Karpas-422 (cell line): ENCODE measurements around the gene GALNT6. TPM values are rescaled to one million over a fixed set of nuclear protein-coding genes. Genes with fewer than 3 reads are reported as not detected.

ENCODE experiments used
- DNase-seq: peaks from one replicate; pipeline ENCODE4 v3.0.0-alpha.2; 2015
- H2AFZ ChIP-seq: fragments of 200-600 bp; sonication (generic); 2 replicates; pipeline ENCODE4 v1.6.1; 2014; ENCODE audit warnings: antibody characterized with exemption, low read length, mixed read lengths
- H3K27ac ChIP-seq: fragments of 200-600 bp; sonication (generic); 2 replicates; pipeline ENCODE4 v1.5.1; 2014; ENCODE audit warnings: mild to moderate bottlenecking, low read length, moderate library complexity
- H3K27me3 ChIP-seq: fragments of 200-600 bp; sonication (generic); 2 replicates; pipeline ENCODE4 v1.6.1; 2014; ENCODE audit warnings: low read length, mixed read lengths
- H3K36me3 ChIP-seq: fragments of 200-600 bp; sonication (generic); 2 replicates; pipeline ENCODE4 v1.6.1; 2014; ENCODE audit warnings: low read length, mixed read lengths; ENCODE audit not compliant: insufficient read depth
- H3K4me1 ChIP-seq: fragments of 200-600 bp; sonication (generic); 2 replicates; pipeline ENCODE4 v1.6.1; 2014; ENCODE audit warnings: mild to moderate bottlenecking, low read length, mixed read lengths
- H3K4me2 ChIP-seq: fragments of 200-600 bp; sonication (generic); 2 replicates; pipeline ENCODE4 v1.6.1; 2014; ENCODE audit warnings: low read length, low read depth, mild to moderate bottlenecking; ENCODE audit not compliant: poor library complexity, severe bottlenecking
- H3K4me3 ChIP-seq: fragments of 200-600 bp; sonication (generic); 2 replicates; pipeline ENCODE4 v1.5.1; 2014; ENCODE audit warnings: mild to moderate bottlenecking, antibody characterized with exemption, low read length, mixed read lengths
- H3K79me2 ChIP-seq: fragments of 200-600 bp; sonication (generic); 2 replicates; pipeline ENCODE4 v1.6.1; 2014; ENCODE audit warnings: mild to moderate bottlenecking, low read length, mixed read lengths
- H3K9ac ChIP-seq: fragments of 200-600 bp; sonication (generic); 2 replicates; pipeline ENCODE4 v1.6.0; 2014; ENCODE audit warnings: low read length
- H3K9me2 ChIP-seq: fragments of 200-600 bp; sonication (generic), shearing (Covaris generic); replicated peaks from 2 replicates; pipeline ENCODE4 v1.6.0; 2014; ENCODE audit warnings: mild to moderate bottlenecking, low read length, moderate library complexity; ENCODE audit not compliant: insufficient read depth
- H3K9me3 ChIP-seq: fragments of 300-700, 200-600 bp; sonication (generic); 2 replicates; pipeline ENCODE4 v1.6.1; 2014; ENCODE audit warnings: low read length, mixed read lengths
- H4K20me1 ChIP-seq: fragments of 200-600 bp; sonication (generic); 2 replicates; pipeline ENCODE4 v1.6.1; 2014; ENCODE audit warnings: mild to moderate bottlenecking, antibody characterized with exemption, low read length, low read depth; ENCODE audit not compliant: insufficient read depth
- total RNA-seq: library from RNA; depleted of rRNA; stranded (reverse); fragments of >200 nt; shearing (Covaris generic); gene quantifications from 2 replicates; pipeline ENCODE4 v1.2.3, GENCODE V29; 2014; ENCODE audit warnings: low replicate concordance

The GALNT6 gene
- total RNA-seq, 1 experiment from 2014 or later = 9.1 TPM

GRCh38 chr12:51424662-51425539, 33.7 kb upstream of the GALNT6 start, which contains the start of gene SLC4A8:
Gene SLC4A8, plus strand, starts transcription at chr12:51424831. Its CDS starts 157 bp downstream, at chr12:51424988.
- H3K79me2 ChIP-seq = no peaks in the 10 kb centered on the region
- H2AFZ ChIP-seq = peak within 1 kb of the TSS; percentile 95
- H3K27me3 ChIP-seq = no peaks in the 10 kb centered on the region
- H3K9ac ChIP-seq = peak within 1 kb of the TSS; percentile 68
- no peaks in the 10 kb centered on the region for H3K9me3 ChIP-seq
- H3K27ac ChIP-seq = no peak within 1 kb of the TSS
- H3K4me3 ChIP-seq = peak within 1 kb of the TSS; percentile 64
- no peaks in the 10 kb centered on the region for H3K9me2 ChIP-seq
- peak within 1 kb of the TSS; percentile 65 for H3K4me2 ChIP-seq
- H4K20me1 ChIP-seq = peaks cover 2% of the 10 kb centered on the region; the same call in 1 of the 2 replicates
- H3K36me3 ChIP-seq = no peaks in the 10 kb centered on the region
- H3K4me1 ChIP-seq = peaks cover 16% of the 10 kb centered on the region
- DNase-seq = peak; percentile 93

DNA sequence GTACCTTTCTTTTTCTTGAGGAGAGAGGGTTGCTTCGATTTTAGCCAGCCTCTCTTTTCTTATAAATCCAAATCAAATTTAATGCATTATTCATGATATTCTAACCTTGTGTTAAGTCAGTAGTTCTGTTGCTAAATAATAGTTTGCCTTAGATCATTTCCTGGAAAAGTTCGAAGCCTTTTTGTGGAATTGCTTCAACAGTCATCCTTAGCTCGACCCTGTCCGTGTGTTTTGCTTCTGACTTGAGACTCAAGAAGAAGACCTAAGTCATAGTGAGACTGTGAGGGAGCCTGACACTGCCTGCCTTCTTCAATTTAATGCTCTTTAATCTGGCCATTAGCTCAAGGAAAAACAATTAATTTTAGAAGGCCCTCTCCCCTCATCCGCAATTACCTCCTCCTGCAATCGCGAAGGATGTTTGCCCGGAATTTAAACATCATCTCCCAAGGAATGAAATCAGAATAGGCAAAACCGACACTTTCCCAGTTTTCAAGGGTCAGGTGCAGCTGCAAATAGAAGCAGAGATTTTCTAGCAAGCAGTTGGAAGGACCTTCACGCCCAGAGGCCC, 33.0 kb upstream of the GALNT6 start:
- Histone ChIP-seq H3K9me3 (no peaks in the 10 kb centered on the region), H3K36me3 (no peaks in the 10 kb centered on the region), H3K27me3 (no peaks in the 10 kb centered on the region), H3K9ac (peak overlapping the region; percentile 68), H3K27ac (no peak overlapping the region), H4K20me1 (peaks cover 2% of the 10 kb centered on the region; the same call in 1 of the 2 replicates), H3K4me1 (peaks cover 16% of the 10 kb centered on the region), H3K4me2 (peak overlapping the region; percentile 65), H2AFZ (peak overlapping the region; percentile 95; the same call in 1 of the 2 replicates), H3K79me2 (no peaks in the 10 kb centered on the region), H3K9me2 (no peaks in the 10 kb centered on the region), H3K4me3 (peak overlapping the region; percentile 64)
- DNase-seq = no peak

- Histone ChIP-seq H3K9me3 (no peaks in the 10 kb centered on the region), H3K36me3 (no peaks in the 10 kb centered on the region), H2AFZ (no peak overlapping the region), H3K4me2 (no peak overlapping the region), H3K79me2 (no peaks in the 10 kb centered on the region), H3K4me3 (no peak overlapping the region), H3K27me3 (no peaks in the 10 kb centered on the region), H3K9me2 (no peaks in the 10 kb centered on the region), H4K20me1 (peaks cover 2% of the 10 kb centered on the region; the same call in 1 of the 2 replicates), H3K27ac (no peak overlapping the region), H3K4me1 (peaks cover 16% of the 10 kb centered on the region), H3K9ac (no peak overlapping the region)
- peak; percentile 80 for DNase-seq
Measured at GRCh38 chr12:51421266-51421884, 30.2 kb upstream of the GALNT6 start.

DNA sequence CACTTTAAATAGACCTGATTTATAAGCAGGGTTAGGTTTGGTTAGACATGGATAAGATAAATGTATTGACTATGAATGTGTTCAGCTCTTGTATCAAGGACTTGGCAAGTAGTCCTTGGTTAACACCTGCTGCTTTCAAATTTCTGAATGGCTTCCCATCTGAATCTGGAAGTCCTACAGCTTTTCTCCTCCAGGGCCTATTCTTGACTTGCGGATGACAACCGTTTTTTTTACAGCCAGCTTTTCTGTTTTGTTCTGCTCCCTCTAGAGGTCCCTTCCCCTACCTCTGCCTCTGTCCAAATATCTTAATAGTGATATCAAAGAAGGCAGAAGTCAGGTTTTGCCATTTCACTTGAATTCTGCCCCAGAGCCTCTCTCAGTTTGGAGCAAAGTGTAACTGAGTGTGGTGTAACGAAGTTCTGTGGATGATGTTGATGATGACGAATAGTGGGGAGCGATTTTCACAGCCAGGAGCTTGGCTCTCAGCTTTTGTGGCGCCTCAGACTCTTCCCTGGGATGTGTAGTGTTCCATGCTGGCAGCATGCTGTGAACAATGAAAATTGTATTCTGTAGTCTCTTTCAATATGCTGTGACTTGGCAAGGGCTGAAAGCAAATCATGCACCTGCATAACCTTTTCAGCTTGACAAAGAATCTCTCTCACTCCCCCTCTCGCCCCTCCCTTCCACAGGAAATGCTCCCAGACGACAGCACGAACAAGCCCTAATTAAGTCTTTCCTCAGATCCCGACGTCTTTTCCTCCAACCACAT, 28.4 kb upstream of the GALNT6 start:
- H3K27me3 ChIP-seq = no peaks in the 10 kb centered on the region
- DNase-seq = no peak
- H3K79me2 ChIP-seq = no peaks in the 10 kb centered on the region

GRCh38 chr12:51417826-51418225, 26.6 kb upstream of the GALNT6 start:
- no peaks in the 10 kb centered on the region for H4K20me1 ChIP-seq
- no peak overlapping the region for H3K4me2 ChIP-seq
- H3K27me3 ChIP-seq = no peaks in the 10 kb centered on the region
- H3K79me2 ChIP-seq = no peaks in the 10 kb centered on the region
- no peak overlapping the region for H3K9ac ChIP-seq
- H3K4me3 ChIP-seq = no peak overlapping the region
- no peak for DNase-seq
- no peak overlapping the region for H3K27ac ChIP-seq
- H3K36me3 ChIP-seq = no peaks in the 10 kb centered on the region
- H2AFZ ChIP-seq = no peak overlapping the region
- H3K9me2 ChIP-seq = no peaks in the 10 kb centered on the region
- no peaks in the 10 kb centered on the region for H3K4me1 ChIP-seq
- no peaks in the 10 kb centered on the region for H3K9me3 ChIP-seq

More for the DNA sequence above, 28.4 kb upstream of the GALNT6 start:
- H3K9me3 ChIP-seq = no peaks in the 10 kb centered on the region
- no peaks in the 10 kb centered on the region for H3K36me3 ChIP-seq
- H3K9ac ChIP-seq = no peak overlapping the region
- no peak overlapping the region for H2AFZ ChIP-seq
- peaks cover 7% of the 10 kb centered on the region for H3K4me1 ChIP-seq
- no peak overlapping the region for H3K4me2 ChIP-seq
- no peak overlapping the region for H3K4me3 ChIP-seq
- H4K20me1 ChIP-seq = peaks cover 2% of the 10 kb centered on the region; the same call in 1 of the 2 replicates
- no peaks in the 10 kb centered on the region for H3K9me2 ChIP-seq
- H3K27ac ChIP-seq = no peak overlapping the region

- Histone ChIP-seq H3K36me3 (no peaks in the 10 kb centered on the region), H3K4me3 (no peak overlapping the region), H3K27me3 (no peaks in the 10 kb centered on the region), H4K20me1 (no peaks in the 10 kb centered on the region), H3K79me2 (no peaks in the 10 kb centered on the region), H3K4me1 (no peaks in the 10 kb centered on the region), H3K9ac (no peak overlapping the region), H3K27ac (no peak overlapping the region), H2AFZ (no peak overlapping the region), H3K9me2 (no peaks in the 10 kb centered on the region), H3K4me2 (no peak overlapping the region), H3K9me3 (no peaks in the 10 kb centered on the region)
- DNase-seq = no peak
Measured at GRCh38 chr12:51415931-51416330, 24.7 kb upstream of the GALNT6 start.

- Histone ChIP-seq H3K9ac (no peak overlapping the region), H3K36me3 (no peaks in the 10 kb centered on the region), H3K79me2 (no peaks in the 10 kb centered on the region), H4K20me1 (no peaks in the 10 kb centered on the region), H2AFZ (no peak overlapping the region), H3K9me2 (no peaks in the 10 kb centered on the region), H3K27me3 (no peaks in the 10 kb centered on the region), H3K9me3 (no peaks in the 10 kb centered on the region), H3K4me3 (no peak overlapping the region), H3K27ac (no peak overlapping the region), H3K4me2 (no peak overlapping the region), H3K4me1 (no peaks in the 10 kb centered on the region)
- DNase-seq = no peak
Measured at GRCh38 chr12:51413791-51414190, 22.6 kb upstream of the GALNT6 start.
